ENCODE data around the gene MCAT.

The MCAT gene

GRCh38 chr22:43142880-43143562 is at the start of gene MCAT:
Gene MCAT (minus strand): TSS chr22:43143398. CDS start chr22:43143348, 50 bp downstream.
- DNase-seq (ENCODE audit: low read depth, low spot score) = peak; percentile 54

GRCh38 chr22:43191831-43192230 is 48.6 kb upstream of the MCAT start:
- no peak for DNase-seq (ENCODE audit: low read depth, low spot score)

- DNase-seq (ENCODE audit: low read depth, low spot score) = no peak
Observed at GRCh38 chr22:43188829-43189545, 45.8 kb upstream of the MCAT start.

GRCh38 chr22:43187171-43188099 is 44.2 kb upstream of the MCAT start:
- peak; percentile 96 for DNase-seq (ENCODE audit: low read depth, low spot score)

GRCh38 chr22:43186272-43187170 is 43.3 kb upstream of the MCAT start, which contains the start of gene TTLL12:
Gene TTLL12 (minus strand): TSS chr22:43187134. CDS start chr22:43187069, 65 bp downstream.
- no peak for DNase-seq (ENCODE audit: low read depth, low spot score)

GRCh38 chr22:43185860-43186261 is 42.7 kb upstream of the MCAT start:
- DNase-seq (ENCODE audit: low read depth, low spot score) = no peak

- DNase-seq (ENCODE audit: low read depth, low spot score) = no peak
Observed at GRCh38 chr22:43183496-43184277, 40.5 kb upstream of the MCAT start.

GRCh38 chr22:43182726-43183125 is 39.5 kb upstream of the MCAT start:
- DNase-seq (ENCODE audit: low read depth, low spot score) = no peak

- no peak for DNase-seq (ENCODE audit: low read depth, low spot score)
Observed at GRCh38 chr22:43182118-43182517, 38.9 kb upstream of the MCAT start.

GRCh38 chr22:43181321-43182076 is 38.3 kb upstream of the MCAT start:
- no peak for DNase-seq (ENCODE audit: low read depth, low spot score)

GRCh38 chr22:43180670-43181069 is 37.5 kb upstream of the MCAT start:
- no peak for DNase-seq (ENCODE audit: low read depth, low spot score)

- no peak for DNase-seq (ENCODE audit: low read depth, low spot score)
Observed at GRCh38 chr22:43179911-43180195, 36.7 kb upstream of the MCAT start.

GRCh38 chr22:43179146-43179910 is 36.1 kb upstream of the MCAT start:
- no peak for DNase-seq (ENCODE audit: low read depth, low spot score)

- no peak for DNase-seq (ENCODE audit: low read depth, low spot score)
Observed at GRCh38 chr22:43177479-43177878, 34.3 kb upstream of the MCAT start.

- DNase-seq (ENCODE audit: low read depth, low spot score) = no peak
Observed at GRCh38 chr22:43176090-43176489, 32.9 kb upstream of the MCAT start.

GRCh38 chr22:43174941-43175531 is 31.8 kb upstream of the MCAT start:
- no peak for DNase-seq (ENCODE audit: low read depth, low spot score)

GRCh38 chr22:43173976-43174720 is 30.9 kb upstream of the MCAT start:
- DNase-seq (ENCODE audit: low read depth, low spot score) = no peak

GRCh38 chr22:43173566-43173965 is 30.4 kb upstream of the MCAT start:
- DNase-seq (ENCODE audit: low read depth, low spot score) = no peak
